Mesendoderm (in vitro differentiated cells): ENCODE measurements around the gene C1GALT1C1L.
"Not testable (repeated sequence)": the region's sequence is repeated elsewhere in the genome, so short reads cannot be mapped to it uniquely, and the experiment has no call there.

Experiments used
- DNase-seq: peaks from one replicate; pipeline ENCODE4 v3.0.0; 2013
- H2AK5ac ChIP-seq: 2 replicates; pipeline ENCODE4 v1.6.1; 2013; ENCODE audit warnings: low read length, inconsistent platforms
- H2BK120ac ChIP-seq: 2 replicates; pipeline ENCODE4 v1.6.1; 2013; ENCODE audit warnings: low read depth, mild to moderate bottlenecking, low read length, moderate library complexity, mixed read lengths
- H2BK15ac ChIP-seq: replicated peaks from 2 replicates; pipeline ENCODE4 v1.6.1; 2013; ENCODE audit warnings: low read depth, mild to moderate bottlenecking, moderate library complexity
- H2BK5ac ChIP-seq: 2 replicates; pipeline ENCODE4 v1.6.1; 2013; ENCODE audit warnings: low read length, inconsistent platforms
- H3K18ac ChIP-seq: 2 replicates; pipeline ENCODE4 v1.6.1; 2013; ENCODE audit warnings: mild to moderate bottlenecking, low read length, mixed read lengths
- H3K23ac ChIP-seq: one replicate; pipeline ENCODE4 v1.6.1; 2013; ENCODE audit warnings: low read length
- H3K27ac ChIP-seq: 2 replicates; pipeline ENCODE4 v1.5.1; 2013; ENCODE audit warnings: low read depth, mild to moderate bottlenecking, inconsistent platforms, low read length, moderate library complexity
- H3K27me3 ChIP-seq: 2 replicates; pipeline ENCODE4 v1.6.1; 2013; ENCODE audit warnings: low read length, control low read depth, mild to moderate bottlenecking, inconsistent platforms; ENCODE audit not compliant: insufficient read depth, poor library complexity
- H3K36me3 ChIP-seq: 2 replicates; pipeline ENCODE4 v1.6.1; 2013; ENCODE audit warnings: low read length, inconsistent platforms; ENCODE audit not compliant: control insufficient read depth, insufficient read depth
- H3K4ac ChIP-seq: one replicate; pipeline ENCODE4 v1.6.1; 2013; ENCODE audit warnings: low read depth, mild to moderate bottlenecking, low read length, moderate library complexity
- H3K4me1 ChIP-seq: 2 replicates; pipeline ENCODE4 v1.6.1; 2013; ENCODE audit warnings: low read depth, low read length, inconsistent platforms; ENCODE audit not compliant: control insufficient read depth
- H3K4me2 ChIP-seq: 2 replicates; pipeline ENCODE4 v1.6.1; 2013; ENCODE audit warnings: low read length
- H3K4me3 ChIP-seq: 2 replicates; pipeline ENCODE4 v1.5.1; 2013; ENCODE audit warnings: mild to moderate bottlenecking, low read length
- H3K56ac ChIP-seq: one replicate; pipeline ENCODE4 v1.6.1; 2013; ENCODE audit warnings: low read length
- H3K79me1 ChIP-seq: 2 replicates; pipeline ENCODE4 v1.6.1; 2013; ENCODE audit warnings: low read length, inconsistent platforms
- H3K79me2 ChIP-seq: 2 replicates; pipeline ENCODE4 v1.6.1; 2013; ENCODE audit warnings: mild to moderate bottlenecking, low read length; ENCODE audit not compliant: control insufficient read depth, insufficient read depth
- H3K9ac ChIP-seq: 2 replicates; pipeline ENCODE4 v1.6.1; 2013; ENCODE audit warnings: low read length, inconsistent platforms
- H4K5ac ChIP-seq: one replicate; pipeline ENCODE4 v1.6.1; 2013; ENCODE audit warnings: low read length
- H4K8ac ChIP-seq: one replicate; pipeline ENCODE4 v1.6.1; 2013; ENCODE audit warnings: low read depth, mild to moderate bottlenecking, control low read depth, low read length, moderate library complexity
- WGBS: extraction: QIAGEN DNeasy Blood & Tissue Kit; methylation state at CpG from one replicate; pipeline ENCODE4 v1.1.7; 2013; ENCODE audit warnings: low lambda C conversion rate, missing lambda C conversion rate; ENCODE audit not compliant: insufficient coverage; ENCODE audit errors: extremely low coverage; 5-methylcytosine and 5-hydroxymethylcytosine counted together

C1GALT1C1L gene

DNA sequence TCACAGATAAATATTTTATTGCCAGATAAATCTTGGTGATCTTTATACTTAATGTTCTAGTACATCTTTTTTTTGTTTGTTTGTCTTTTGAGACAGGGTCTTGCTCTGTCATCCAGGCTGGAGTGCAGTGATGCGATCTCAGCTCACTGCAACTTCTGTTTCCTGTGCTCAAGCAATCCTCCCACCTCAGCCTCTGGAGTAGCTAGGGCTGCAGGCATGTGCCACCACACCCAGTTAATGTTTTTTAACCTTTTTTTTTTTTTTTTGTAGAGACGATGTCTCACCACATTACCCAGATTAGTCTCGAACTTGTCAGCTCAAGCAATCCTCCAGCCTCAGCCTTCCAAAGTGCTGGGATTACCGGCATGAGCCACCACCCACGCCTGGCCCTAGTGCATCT lies 9.1 kb upstream of the C1GALT1C1L start:
- H2BK120ac ChIP-seq: no peak overlapping the region
- no peaks in the 10 kb centered on the region for H3K4me1 ChIP-seq
- H3K27me3 ChIP-seq: no peaks in the 10 kb centered on the region
- H3K9ac ChIP-seq: no peak overlapping the region
- no peak overlapping the region for H3K23ac ChIP-seq
- H4K8ac ChIP-seq: no peak overlapping the region
- no peak for DNase-seq
- H3K27ac ChIP-seq: no peak overlapping the region
- WGBS: no CpG with 5 or more reads among the region's 5 CpGs
- H2AK5ac ChIP-seq: no peak overlapping the region
- no peak overlapping the region for H3K18ac ChIP-seq
- H2BK15ac ChIP-seq: no peak overlapping the region
- no peak overlapping the region for H3K4ac ChIP-seq
- no peak overlapping the region for H2BK5ac ChIP-seq
- no peak overlapping the region for H4K5ac ChIP-seq
- H3K56ac ChIP-seq: no peak overlapping the region
- no peak overlapping the region for H3K4me3 ChIP-seq
- H3K79me2 ChIP-seq: no peaks in the 10 kb centered on the region
- H3K36me3 ChIP-seq: no peaks in the 10 kb centered on the region
- H3K4me2 ChIP-seq: no peak overlapping the region
- no peaks in the 10 kb centered on the region for H3K79me1 ChIP-seq

DNA sequence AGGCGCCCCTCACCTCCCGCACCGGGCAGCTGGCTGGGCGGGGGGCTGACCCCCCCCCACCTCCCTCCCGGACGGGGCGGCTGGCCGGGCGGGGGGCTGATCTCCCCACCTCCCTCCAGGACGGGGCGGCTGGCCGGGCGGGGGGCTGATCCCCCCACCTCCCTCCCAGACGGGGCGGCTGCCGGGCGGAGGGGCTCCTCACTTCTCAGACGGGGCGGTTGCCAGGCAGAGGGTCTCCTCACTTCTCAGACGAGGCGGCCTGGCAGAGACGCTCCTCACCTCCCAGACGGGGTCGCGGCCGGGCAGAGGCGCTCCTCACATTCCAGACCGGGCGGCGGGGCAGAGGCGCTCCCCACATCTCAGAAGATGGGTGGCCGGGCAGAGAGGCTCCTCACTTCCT lies 1.6 kb upstream of the C1GALT1C1L start:
- not testable (repeated sequence) for H3K23ac ChIP-seq, H3K4me2 ChIP-seq, H3K56ac ChIP-seq, H3K79me2 ChIP-seq, H3K4ac ChIP-seq, H3K9ac ChIP-seq, H3K36me3 ChIP-seq, H2BK120ac ChIP-seq, H3K4me3 ChIP-seq, H3K4me1 ChIP-seq, H4K8ac ChIP-seq, H2AK5ac ChIP-seq, H3K18ac ChIP-seq, H2BK15ac ChIP-seq, H3K79me1 ChIP-seq, H2BK5ac ChIP-seq, H3K27me3 ChIP-seq, H3K27ac ChIP-seq, H4K5ac ChIP-seq, DNase-seq
- WGBS: no CpG with 5 or more reads among the region's 32 CpGs

DNA sequence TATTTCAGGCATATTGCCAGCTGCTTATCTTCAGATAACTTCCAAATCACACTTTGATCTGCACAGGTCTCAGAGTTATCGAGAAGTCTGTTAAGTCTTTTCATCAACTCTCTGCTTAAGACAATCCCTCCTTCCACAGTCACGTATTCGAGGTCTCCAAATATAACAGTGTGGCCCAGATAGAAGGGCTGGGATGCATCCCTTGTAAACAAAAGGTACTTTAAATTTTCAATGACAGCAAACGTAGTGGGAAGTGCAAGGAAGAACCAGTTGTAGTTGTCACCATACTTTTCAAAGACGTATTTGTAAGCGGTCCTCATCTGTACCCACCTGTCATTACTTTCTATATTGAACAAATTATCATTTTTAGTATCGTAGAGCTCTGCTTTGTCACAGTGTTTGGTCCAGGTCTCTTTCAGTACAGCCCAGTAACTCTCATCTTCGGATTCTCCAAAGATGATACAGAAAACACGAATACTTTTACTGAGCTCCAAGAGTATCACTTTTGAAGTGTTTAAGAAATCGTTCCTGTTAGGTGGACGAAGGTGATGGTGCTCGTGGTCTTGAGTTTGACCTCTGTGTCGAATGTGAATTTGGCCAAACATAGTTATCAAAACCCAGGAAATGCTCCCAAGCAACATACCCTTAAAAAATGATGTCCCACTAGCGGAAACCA lies 445 bp downstream of the C1GALT1C1L start:
- DNase-seq: no peak
- H3K27me3 ChIP-seq: no peaks in the 10 kb centered on the region
- no peak overlapping the region for H3K27ac ChIP-seq
- no peak overlapping the region for H4K5ac ChIP-seq
- no peaks in the 10 kb centered on the region for H3K36me3 ChIP-seq
- no peak overlapping the region for H3K56ac ChIP-seq
- H2BK120ac ChIP-seq: no peak overlapping the region
- H3K4me2 ChIP-seq: no peak overlapping the region
- no peak overlapping the region for H2BK15ac ChIP-seq
- H3K4me3 ChIP-seq: no peak overlapping the region
- no peak overlapping the region for H3K23ac ChIP-seq
- H3K79me2 ChIP-seq: no peaks in the 10 kb centered on the region
- H3K79me1 ChIP-seq: no peaks in the 10 kb centered on the region
- no peaks in the 10 kb centered on the region for H3K4me1 ChIP-seq
- no peak overlapping the region for H4K8ac ChIP-seq
- no CpG with 5 or more reads among the region's 14 CpGs for WGBS
- no peak overlapping the region for H2BK5ac ChIP-seq
- no peak overlapping the region for H2AK5ac ChIP-seq
- no peak overlapping the region for H3K9ac ChIP-seq
- no peak overlapping the region for H3K4ac ChIP-seq
- no peak overlapping the region for H3K18ac ChIP-seq

DNA sequence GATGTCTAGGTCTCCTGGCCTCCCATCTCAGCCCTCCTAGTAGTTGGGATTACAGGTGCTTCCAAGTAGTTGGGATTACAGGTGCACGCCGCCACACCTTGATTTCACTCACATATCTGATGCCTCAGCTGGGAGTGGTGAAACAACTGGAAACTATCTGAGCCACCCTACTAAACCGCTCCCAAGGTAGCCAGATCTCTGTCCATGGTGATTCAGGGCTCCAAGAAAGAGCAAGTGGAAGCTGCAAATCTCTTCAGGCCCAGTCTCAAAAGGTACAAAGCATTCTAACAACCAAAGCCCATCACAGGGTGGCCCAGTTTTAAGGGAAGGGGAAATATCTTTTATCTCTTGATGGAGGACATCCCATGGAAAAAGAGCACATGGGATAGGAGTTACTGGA lies 19.0 kb downstream of the C1GALT1C1L start:
- no CpG with 5 or more reads among the region's 3 CpGs for WGBS
- no peak overlapping the region for H4K8ac ChIP-seq
- H2BK15ac ChIP-seq: no peak overlapping the region
- H3K4me1 ChIP-seq: no peaks in the 10 kb centered on the region
- no peak overlapping the region for H3K9ac ChIP-seq
- DNase-seq: no peak
- no peak overlapping the region for H3K4me3 ChIP-seq
- H3K56ac ChIP-seq: no peak overlapping the region
- no peaks in the 10 kb centered on the region for H3K79me2 ChIP-seq
- H2AK5ac ChIP-seq: no peak overlapping the region
- H3K18ac ChIP-seq: no peak overlapping the region
- H3K4me2 ChIP-seq: no peak overlapping the region
- H3K4ac ChIP-seq: no peak overlapping the region
- H3K27me3 ChIP-seq: no peaks in the 10 kb centered on the region
- no peaks in the 10 kb centered on the region for H3K36me3 ChIP-seq
- H4K5ac ChIP-seq: no peak overlapping the region
- no peak overlapping the region for H2BK5ac ChIP-seq
- no peak overlapping the region for H3K23ac ChIP-seq
- H2BK120ac ChIP-seq: no peak overlapping the region
- H3K27ac ChIP-seq: no peak overlapping the region
- no peaks in the 10 kb centered on the region for H3K79me1 ChIP-seq

DNA sequence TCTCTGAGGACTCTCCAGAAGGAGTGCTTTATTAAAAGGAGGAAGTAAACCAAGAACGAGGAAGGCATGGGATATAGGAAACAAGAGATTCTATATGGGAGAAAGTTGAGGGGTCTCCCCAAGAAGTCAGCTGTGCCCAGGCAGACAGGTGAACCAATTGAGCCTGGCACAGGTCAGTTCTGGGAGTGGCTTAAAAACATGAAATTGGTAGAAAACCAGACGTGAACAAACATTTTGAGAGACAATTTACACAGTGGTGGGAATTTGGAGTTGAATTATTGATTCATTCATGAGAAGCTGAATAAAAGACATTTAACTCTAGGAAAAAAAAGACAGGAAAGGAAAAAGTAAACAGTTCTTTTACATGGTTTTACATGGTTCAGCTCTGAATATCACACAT lies 22.7 kb downstream of the C1GALT1C1L start:
- H3K4me2 ChIP-seq: no peak overlapping the region
- H2BK120ac ChIP-seq: no peak overlapping the region
- no CpG with 5 or more reads among the region's 2 CpGs for WGBS
- no peak overlapping the region for H3K18ac ChIP-seq
- H3K27me3 ChIP-seq: no peaks in the 10 kb centered on the region
- H3K4me3 ChIP-seq: no peak overlapping the region
- no peak overlapping the region for H2BK5ac ChIP-seq
- no peaks in the 10 kb centered on the region for H3K36me3 ChIP-seq
- H4K5ac ChIP-seq: no peak overlapping the region
- H3K4me1 ChIP-seq: no peaks in the 10 kb centered on the region
- H2AK5ac ChIP-seq: no peak overlapping the region
- DNase-seq: no peak
- no peaks in the 10 kb centered on the region for H3K79me2 ChIP-seq
- H3K23ac ChIP-seq: no peak overlapping the region
- H3K56ac ChIP-seq: no peak overlapping the region
- H3K27ac ChIP-seq: no peak overlapping the region
- H3K4ac ChIP-seq: no peak overlapping the region
- H3K79me1 ChIP-seq: no peaks in the 10 kb centered on the region
- H3K9ac ChIP-seq: no peak overlapping the region
- no peak overlapping the region for H4K8ac ChIP-seq
- no peak overlapping the region for H2BK15ac ChIP-seq
